ENCODE results near the gene PSG1.
A peak's percentile ranks its signal among the peaks of the same experiment; 100 is the strongest.
"Not testable (repeated sequence)": the region's sequence is repeated elsewhere in the genome, so short reads cannot be mapped to it uniquely, and the experiment has no call there.

PSG1 gene

DNA sequence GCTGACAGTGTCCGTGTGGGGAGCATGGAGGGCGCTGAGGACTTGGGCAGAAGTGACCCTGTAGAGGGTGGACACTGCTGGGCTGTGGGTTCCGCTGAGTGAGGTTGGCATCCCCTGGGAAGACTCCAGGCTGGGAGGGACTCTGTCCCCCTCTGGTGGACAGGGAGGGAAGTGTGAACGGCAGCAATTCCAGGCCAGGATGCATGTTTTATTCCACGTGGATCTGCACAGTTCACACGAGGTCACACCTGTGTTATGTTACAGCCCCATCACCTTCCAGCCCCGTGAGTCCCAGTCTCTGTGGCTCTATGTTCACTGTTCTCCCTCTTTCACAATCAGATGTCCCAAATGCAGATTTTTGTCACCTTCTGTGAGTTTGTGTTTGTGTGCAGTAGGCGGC, 1.8 kb upstream of the PSG1 start:
- not testable (repeated sequence) for DNase-seq (ENCODE audit: low spot score)

DNA sequence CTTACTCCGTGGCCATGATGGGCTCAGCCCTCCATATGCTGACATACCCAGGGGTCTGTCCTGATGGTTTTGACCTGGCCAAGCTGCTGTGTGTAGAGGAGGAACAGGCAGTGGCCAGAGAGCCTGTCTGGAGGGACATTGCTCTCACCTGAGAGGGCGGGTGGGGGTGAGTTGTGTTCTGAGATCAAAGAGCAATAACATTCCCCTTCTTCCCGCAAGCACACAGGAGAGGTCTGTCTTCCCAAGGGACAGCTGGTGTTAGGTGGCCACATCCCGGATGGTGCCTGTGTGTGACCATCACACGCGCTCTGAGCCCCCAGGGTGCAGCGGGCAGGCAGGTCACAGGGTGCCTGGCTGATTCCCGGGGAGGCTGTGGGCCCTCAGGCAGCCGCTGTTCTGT, 1.1 kb upstream of the PSG1 start:
- DNase-seq (ENCODE audit: low spot score), result not testable (repeated sequence)

DNA sequence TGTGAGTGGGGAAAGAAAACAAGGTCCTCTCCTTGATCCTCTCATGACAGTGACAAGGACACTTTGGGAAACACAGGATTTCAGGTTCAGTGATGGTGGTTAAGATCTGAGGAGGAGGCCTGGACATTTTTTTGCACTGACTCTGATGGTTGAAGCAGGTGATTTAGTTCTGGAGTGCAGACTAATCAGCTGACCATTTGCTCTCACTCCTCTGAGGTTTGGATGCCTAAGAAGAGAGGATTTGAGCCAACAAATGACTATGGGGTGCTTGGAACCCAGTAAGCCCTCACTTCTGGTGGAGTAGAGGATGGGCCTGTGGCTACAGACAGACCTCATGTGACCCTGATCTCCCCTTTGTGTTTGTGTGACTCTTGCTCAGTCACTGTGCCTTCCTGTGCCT, 2.9 kb downstream of the PSG1 start:
- DNase-seq (ENCODE audit: low spot score), result not testable (repeated sequence)

DNA sequence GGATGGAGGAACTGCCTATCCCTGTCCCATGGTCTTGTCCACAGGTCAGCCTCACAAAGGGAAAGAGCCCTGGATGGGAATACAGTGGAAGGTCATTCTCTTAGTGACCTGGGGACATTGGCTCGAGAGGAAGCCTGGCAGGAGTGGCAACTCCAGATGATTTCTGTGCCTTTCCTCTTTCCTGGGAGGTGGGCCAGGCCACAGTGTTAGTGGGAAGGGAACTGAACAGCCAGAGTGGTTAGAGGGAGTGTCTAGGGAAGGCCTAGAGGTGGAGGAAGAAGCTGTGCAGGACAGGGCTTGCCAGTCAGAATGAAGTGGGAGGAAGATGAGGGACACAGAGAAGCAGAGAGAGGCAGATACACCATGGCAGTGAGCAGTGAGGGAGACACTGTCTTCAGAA, 3.6 kb downstream of the PSG1 start:
- not testable (repeated sequence) for DNase-seq (ENCODE audit: low spot score)

DNA sequence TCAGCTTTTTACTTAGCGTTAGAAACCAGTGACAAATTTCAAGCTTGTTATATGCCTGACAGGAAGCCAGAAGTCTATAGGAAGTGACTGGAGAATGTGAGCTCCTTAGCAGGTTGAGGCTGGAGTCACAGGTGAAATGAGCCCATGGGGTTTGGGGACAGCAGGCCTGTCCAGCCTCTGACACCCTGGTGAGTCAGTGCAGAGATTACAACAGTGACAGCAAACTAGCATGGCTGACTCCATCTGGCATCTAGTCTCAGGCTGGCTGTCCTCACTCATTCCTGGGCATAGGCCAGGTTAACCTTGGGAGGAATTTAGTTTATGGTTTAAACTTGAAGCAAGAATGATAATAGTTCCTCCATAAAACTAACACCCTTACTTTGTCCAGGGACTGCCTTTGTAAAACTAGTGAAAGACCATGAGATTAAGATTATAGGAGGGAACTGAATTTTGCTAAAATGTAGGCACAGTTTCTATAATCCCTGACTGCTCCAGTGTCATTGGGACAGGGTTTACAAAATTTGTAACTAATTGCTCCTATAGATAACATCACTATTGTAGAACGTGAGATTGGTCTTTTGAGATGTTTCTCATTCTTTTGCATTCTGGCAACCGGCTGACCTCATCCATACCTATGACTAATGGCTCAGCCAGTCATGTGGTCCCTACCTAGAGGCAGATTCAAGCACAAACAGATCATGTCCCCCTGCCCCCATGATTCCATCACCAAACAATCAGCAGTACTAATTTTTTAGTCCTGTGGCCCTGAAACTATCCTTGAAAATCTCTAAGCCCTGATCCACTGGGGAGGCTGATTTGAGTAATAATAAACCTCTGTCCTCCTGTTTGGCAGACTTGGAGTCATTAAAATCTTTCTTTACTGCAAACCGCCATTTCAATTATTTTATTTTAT, 4.4 kb downstream of the PSG1 start:
- not testable (repeated sequence) for DNase-seq (ENCODE audit: low spot score)

DNA sequence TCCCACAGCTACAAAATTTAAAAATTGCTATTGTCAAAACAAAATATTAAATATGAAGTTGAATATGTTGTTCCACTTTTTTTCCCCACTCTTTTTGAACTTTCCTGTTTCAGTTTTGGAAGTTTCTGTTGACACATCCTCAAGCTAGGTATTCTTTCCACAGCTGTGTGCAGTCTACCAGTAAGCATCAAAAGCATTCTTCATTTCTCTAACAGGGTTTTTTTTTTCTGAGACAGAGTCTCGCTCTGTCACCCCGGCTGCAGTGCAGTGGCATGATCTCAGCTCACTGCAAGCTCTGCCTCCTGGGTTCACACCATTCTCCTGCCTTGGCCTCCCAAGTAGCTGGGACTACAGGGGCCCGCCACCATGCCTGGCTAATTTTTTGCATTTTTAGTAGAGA, 5.4 kb downstream of the PSG1 start:
- DNase-seq (ENCODE audit: low spot score), result not testable (repeated sequence)

DNA sequence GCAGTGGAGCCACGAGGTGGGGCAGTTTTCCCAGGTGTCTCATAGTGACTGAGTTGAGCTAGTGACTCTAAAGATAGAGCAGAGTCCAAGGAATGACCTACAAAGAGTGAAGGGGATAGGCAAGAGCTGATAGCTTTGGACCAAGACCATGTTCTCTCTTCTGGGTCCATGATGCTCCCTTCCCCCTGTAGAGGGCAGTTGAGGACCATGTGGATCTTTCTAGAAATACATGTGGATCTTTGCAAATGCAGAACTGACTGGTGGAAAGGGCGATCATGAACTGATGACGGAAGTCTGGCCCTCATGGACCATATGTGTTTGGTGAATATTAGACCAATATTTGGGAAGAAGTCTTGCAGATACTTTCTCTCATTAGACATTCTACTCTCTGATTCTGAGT, 6.9 kb downstream of the PSG1 start:
- no peak for DNase-seq (ENCODE audit: low spot score)

DNA sequence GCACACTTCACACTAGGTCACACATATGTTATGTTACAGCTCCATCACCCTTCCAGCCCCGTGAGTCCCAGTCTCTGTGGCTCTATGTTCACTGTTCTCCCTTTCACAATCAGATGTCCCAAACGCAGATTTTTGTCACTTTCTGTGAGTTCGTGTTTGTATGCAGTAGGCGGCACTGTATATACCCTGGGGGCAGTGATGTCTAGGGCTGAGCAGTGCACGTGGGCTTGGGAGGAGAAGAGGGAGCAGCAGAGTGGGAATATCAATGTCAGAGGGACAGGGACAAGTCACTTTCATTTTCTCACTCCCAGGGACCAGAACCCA, 22.0 kb downstream of the PSG1 start:
- DNase-seq (ENCODE audit: low spot score), result no peak

DNA sequence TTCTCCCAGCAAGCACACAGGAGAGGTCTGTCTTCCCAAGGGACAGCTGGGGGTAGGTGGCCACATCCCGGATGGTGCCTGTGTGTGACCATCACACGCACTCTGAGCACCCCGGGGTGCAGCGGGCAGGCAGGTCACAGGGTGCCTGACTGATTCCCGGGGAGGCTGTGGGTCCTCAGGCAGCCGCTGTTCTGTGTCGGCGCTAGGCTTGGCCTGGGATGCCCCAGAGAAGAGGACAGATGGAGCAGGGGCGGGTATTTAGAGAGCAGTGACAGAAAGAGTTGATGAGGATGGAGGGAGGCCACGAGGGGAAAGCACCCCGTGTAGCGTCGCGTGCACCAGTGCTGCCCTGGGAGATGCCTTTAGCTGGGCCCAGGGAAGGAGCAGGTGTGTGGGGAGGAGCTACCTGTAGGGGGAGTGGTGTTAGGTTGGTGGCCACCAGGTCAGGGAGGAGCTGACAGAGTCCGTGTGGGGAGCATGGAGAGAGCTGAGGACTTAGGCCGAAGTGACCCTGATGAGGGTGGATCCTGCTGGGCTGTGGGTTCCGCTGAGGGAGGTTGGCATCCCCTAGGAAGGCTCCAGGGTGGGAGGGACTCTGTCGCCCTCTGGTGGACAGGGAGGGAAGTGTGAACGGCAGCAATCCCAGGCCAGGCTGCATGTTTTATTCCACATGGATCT, 22.5 kb downstream of the PSG1 start:
- DNase-seq (ENCODE audit: low spot score), result peak; percentile 6

DNA sequence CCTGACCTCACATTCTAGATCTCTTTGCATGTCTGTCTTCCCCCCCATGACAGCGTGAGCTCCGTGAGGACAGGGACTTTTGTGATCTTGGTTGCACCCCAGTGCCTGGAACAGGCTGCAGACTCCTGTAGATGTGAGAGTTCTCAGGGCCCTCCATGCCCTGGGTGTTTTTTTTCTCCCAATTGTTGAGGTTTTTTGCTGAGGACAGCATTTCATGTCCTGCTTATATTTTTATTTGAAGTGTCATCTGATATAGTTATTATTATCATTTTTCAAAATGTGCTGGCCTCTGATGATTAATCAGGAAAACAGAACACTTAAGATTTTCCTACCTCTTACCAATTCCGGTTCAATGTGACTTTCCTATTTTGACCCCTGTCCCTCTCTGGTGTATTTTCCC, 24.8 kb downstream of the PSG1 start:
- DNase-seq (ENCODE audit: low spot score), result not testable (repeated sequence)

DNA sequence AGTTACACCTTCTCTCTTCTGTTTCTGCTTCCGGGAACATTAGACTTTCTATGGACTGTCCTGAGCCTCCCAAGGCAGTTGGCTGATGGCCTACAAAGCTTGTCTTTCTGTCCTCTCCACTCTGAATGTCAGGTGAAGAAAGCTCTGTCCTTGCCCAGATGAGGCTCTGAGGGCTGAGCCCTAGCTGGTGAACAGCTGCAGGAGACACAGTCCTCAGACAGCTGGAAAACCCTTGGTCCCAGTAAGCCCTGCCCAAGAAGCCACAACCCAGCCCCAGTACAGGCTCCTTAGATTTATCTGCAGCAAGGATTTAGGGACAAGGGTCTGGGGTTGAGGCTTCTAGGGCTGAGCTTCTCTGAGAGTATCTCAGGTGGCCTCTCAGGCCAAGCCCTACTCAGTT, 26.3 kb downstream of the PSG1 start:
- DNase-seq (ENCODE audit: low spot score), result not testable (repeated sequence)

DNA sequence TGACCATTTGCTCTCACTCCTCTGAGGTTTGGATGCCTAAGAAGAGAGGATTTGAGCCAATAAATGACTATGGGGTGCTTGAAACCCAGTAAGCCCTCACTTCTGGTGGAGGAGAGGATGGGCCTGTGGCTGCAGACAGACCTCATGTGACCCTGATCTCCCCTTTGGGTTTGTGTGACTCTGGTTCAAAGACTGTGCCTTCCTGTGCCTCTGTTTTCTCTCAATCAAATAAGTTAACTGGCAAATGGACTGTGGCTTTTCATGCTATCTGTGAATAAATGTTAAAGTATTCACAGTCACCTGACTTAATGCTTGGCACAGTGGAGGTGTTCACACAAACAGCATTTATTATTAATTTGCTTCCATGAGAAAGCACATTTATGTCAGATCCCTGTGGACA, 26.7 kb downstream of the PSG1 start:
- not testable (repeated sequence) for DNase-seq (ENCODE audit: low spot score)

DNA sequence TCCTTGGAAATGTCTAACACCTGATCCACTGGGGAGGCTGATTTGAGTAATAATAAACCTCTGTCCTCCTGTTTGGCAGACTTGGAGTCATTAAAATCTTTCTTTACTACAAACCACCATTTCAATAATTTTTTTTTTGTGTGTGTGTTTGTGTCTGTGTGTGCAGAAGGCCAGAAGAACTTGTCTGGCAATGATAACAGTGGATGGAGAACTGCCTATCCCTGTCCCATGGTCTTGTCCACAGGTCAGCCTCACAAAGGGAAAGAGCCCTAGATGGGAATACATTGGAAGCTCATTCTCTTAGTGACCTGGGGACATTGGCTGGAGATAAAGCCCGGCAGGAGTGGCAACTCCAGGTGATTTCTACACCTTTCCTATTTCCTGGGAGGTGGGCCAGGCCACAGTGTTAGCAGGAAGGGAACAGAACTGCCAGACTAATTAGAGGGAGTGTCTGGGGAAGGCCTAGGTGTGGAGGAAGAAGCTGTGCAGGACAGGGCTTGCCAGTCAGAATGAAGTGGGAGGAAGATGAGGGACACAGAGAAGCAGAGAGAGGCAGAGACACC, 27.7 kb downstream of the PSG1 start:
- not testable (repeated sequence) for DNase-seq (ENCODE audit: low spot score)

DNA sequence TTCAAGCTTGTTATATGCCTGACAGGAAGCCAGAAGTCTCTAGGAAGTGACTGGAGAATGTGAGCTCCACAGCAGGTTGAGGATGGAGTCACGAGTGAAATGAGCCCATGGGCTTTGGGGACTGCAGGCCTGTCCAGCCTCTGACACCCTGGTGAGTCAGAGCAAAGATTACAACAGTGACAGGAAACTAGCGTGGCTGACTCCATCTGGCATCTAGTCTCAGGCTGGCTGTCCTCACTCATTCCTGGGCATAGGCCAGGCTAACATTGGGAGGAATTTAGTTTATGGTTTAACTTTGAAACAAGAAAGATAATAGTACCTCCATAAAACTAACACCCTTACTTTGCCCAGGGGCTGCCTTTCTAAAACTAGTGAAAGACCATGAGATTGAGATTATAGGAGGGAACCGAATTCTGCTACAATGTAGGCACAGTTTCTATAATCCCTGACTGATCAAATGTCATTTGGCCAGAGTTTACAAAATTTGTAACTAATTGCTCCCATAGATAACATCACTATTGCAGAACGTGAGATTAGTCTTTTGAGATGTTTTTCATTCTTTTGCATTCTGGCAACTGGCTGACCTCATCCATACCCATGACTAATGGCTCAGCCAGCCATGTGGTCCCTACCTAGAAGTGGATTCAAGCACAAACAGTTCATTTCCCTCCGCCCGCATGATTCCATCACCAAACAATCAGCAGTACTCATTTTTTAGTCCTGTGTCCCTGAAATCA, 28.4 kb downstream of the PSG1 start:
- DNase-seq (ENCODE audit: low spot score), result no peak

DNA sequence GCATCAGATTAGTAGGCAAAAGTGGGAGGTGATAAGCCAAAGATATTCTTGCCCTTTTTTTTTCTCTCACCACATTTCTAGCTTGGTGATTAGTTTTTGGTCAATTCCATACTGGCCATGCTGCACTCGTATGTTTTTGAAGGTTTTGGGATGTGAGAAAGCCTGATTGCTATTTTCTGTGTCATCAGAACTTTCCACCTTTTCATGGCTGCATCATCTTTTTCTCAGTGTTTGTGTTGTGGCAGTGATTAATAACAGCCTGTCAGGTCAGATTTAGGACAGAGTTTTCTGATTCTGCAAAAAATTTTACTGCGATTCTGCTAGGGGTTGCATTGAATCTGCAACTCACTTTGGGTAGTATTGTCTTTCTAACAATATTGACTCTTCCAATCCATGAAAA, 32.9 kb downstream of the PSG1 start:
- DNase-seq (ENCODE audit: low spot score), result no peak

DNA sequence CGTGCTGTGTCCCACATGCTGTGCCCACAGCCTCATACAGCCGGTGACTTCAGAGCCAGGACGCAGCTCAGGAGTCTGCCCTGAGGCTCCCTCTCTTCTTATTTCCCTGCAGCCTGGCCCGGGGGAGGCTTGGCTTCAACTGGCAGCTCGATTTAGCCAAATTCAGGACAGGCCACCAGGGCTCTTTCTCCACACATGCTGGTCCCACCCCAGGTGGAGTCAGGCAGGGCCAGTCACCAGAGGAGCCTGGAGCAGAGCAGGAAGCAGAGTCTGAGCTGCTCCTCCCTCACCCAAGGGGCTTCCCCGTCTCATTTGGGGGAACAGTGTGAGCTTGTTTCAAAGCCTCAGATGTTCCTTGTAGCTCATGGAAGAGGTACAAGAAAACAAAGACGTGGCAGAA, 35.9 kb downstream of the PSG1 start:
- not testable (repeated sequence) for DNase-seq (ENCODE audit: low spot score)

DNA sequence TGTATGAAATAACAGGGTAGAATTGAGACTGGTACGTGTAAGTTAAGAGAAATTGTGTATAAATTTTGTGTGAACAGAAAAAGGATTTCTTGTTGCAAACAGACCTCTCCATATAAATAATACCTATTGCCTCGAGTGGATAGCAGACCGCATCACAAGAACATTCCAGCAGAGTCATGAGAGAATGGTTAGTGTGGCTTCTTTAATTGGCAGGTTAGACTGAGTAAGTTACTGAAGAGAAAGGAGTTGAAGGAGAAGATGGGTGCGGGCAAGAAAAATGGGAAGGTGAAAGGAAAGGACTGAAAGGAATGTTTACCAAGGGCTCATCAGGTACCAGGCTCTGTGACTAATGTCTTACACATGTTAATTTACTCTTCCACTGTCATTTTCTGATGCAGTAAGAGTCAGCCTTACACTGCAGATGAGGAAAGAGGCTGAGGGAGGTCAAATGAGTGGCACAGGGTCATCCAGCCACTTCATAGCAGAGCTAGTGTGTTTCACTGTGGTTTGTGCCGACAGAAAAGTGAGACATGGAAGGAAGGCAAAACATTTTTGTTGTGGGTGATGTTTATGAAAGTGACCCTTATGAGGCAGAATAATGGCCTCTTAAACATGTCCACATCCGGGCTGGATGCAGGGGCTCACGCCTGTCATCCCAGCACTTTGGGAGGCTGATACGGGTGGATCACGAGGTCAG, 46.6 kb downstream of the PSG1 start:
- not testable (repeated sequence) for DNase-seq (ENCODE audit: low spot score)

DNA sequence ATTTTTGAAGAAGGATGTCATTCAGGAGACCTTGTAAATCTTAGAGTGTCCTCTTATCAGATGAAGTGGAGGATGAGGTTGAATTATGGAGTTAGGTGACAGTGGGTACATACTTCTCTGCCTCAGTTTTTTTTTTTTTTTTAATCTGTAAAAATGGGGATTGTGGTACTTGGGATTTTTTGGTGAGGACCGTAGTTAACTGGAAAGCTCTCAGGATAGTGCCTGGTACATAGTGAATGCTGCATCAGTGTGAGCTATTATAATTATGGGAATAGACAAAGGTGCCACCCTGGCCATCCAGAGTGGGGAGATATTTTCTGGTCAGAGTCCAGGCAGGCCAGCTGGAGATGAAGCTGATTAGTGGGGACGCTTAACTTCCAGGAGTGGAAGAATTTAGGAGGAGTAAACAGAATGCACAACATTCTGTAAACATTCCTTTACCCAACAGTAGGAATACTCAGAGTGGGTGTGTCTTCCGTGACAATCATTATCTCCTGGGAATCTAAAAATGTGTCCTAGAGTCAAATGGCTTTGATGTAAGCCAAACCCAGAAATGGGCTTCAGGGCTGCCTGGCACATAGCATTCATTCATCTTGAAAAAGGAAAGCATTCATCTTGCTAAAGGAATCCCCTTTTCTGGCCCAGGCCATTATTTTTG, 47.4 kb downstream of the PSG1 start:
- DNase-seq (ENCODE audit: low spot score), result not testable (repeated sequence)

DNA sequence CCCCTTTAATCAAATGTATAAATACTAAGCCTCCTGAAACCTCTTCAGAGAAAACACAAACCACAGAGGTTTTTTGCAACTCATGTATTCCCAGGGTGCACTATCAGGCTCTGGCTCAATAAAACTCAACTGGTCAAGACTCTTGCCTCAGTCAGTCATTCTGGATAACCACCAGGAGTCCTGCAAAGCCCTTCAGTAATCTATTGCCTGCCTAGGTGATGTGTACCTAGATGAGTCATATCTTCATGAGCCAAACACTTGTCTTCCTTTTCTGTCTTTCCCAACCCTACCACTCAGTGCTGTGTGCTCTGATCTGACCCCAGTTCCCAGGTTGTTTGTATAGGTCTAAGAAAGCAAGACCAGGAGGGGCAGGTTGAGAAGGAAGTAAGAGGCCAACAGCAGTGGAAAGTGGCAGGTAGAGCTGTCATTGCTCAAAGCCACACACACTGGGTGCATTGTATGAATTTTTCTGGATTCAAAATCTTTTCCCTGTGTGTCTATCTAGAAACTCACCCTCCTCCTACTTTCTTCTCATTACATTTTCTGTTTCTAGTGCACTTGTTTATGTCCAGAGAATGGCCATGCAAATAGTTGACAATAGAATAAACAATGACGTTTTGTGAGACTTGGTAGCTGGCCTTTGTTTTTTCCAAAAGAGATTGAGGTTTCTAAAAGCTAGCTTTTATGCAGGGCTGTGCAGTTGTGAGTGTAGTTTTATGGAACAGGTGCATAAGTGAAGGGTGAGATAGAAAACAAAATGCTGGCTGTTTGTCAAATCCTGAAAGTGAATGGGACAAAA, 48.1 kb downstream of the PSG1 start:
- DNase-seq (ENCODE audit: low spot score), result no peak

DNA sequence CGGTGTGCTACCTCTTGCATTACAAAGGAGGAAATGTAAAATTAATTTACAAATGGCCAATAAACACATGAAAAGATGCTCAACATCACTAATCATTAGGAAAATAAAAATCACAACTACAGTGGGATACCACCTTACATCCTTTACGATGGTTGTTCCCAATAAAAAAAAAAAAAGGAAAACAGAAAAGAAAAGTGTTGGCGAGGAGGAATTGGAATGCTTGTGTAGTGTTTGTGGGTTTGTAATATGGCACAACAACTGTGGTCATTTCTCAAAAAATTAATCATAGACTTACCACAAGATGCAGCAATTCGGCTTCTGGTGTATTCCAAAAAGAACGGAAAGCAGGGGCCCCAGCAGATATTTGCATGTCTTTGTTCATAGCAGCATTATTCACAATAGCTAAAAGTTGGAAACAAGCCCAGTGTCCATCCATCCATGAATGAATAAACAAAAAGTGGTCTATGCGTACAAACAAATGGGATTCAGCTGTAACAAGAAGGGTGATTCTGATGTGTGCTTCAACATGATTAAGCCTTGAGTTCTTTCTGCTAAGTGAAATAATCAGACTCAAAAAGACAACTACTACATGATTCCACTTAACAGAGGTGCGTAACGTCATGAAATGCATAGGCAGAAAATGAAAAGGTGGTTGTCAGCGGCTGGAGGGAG, 58.1 kb downstream of the PSG1 start:
- not testable (repeated sequence) for DNase-seq (ENCODE audit: low spot score)
